ENCODE data around the gene LRMDA.

DNA sequence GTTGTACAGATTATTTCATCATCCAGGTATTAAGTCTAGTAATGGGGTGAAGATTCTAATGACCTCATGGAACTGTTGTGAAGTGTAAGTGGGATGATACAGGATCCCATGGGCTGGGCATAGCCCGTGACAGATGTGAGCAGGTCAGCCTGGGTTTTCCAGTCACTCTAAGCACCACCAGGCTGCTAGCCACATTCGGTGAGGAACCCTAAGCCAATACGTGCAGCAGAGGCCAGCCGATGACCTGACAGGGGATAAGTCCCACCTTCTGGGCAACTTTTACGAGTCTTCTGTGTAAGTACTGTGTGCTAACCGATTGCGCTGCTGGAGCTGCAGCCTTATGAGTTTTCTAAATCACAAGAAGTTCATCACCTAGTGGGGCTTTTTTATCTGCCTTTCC, 37.2 kb upstream of the LRMDA start:
- no peak for TF ChIP-seq POLR2AphosphoS5 (IDR thresholded peaks at IDR 0.05)
- TF ChIP-seq, protein P1, sequence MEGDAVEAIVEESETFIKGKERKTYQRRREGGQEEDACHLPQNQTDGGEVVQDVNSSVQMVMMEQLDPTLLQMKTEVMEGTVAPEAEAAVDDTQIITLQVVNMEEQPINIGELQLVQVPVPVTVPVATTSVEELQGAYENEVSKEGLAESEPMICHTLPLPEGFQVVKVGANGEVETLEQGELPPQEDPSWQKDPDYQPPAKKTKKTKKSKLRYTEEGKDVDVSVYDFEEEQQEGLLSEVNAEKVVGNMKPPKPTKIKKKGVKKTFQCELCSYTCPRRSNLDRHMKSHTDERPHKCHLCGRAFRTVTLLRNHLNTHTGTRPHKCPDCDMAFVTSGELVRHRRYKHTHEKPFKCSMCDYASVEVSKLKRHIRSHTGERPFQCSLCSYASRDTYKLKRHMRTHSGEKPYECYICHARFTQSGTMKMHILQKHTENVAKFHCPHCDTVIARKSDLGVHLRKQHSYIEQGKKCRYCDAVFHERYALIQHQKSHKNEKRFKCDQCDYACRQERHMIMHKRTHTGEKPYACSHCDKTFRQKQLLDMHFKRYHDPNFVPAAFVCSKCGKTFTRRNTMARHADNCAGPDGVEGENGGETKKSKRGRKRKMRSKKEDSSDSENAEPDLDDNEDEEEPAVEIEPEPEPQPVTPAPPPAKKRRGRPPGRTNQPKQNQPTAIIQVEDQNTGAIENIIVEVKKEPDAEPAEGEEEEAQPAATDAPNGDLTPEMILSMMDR (IDR thresholded peaks at IDR 0.05) = no peak
- TF ChIP-seq POLR2A (IDR thresholded peaks at IDR 0.05) = no peak
- TF ChIP-seq EP300 (IDR thresholded peaks at IDR 0.05) = no peak

Data from sigmoid colon (tissue), 4 donors.